GM12864 (cell line): Measurements from ENCODE around the gene AOAH.

Experiments
- DNase-seq: peaks from one replicate; pipeline ENCODE4 v3.0.0-alpha.2; 2011; ENCODE audit warnings: low read depth
- H3K4me3 ChIP-seq: 2 replicates; pipeline ENCODE4 v1.5.1; 2011; ENCODE audit warnings: mild to moderate bottlenecking, low read depth, low read length, control low read depth
- TF ChIP-seq, protein P1 (sequence below): IDR thresholded peaks from 2 replicates; pipeline ENCODE4 v1.5.1; 2011; ENCODE audit warnings: low read depth, mild to moderate bottlenecking, moderate library complexity, low read length, control low read depth, inconsistent platforms; ENCODE audit errors: missing control alignments

The AOAH gene

DNA sequence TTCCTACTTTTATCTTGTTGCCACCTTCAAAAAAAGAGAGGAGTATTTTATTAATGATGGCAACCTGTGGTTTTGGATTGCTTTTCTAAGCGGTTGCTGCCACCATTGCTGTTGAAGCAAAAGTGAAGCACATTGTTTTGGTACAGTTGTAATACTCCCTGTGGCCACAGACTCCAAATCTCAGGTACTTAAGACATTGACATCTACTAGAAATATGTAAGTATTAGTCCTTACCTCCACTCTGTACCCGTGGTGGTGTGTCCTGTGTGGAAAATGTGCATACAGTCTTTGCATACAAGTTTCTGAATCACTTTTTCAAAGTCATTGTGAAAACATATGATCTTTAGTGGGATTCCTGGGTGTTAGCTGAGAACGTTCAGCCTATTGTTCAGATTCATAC lies 248.9 kb downstream of the AOAH start:
- TF ChIP-seq, protein P1, sequence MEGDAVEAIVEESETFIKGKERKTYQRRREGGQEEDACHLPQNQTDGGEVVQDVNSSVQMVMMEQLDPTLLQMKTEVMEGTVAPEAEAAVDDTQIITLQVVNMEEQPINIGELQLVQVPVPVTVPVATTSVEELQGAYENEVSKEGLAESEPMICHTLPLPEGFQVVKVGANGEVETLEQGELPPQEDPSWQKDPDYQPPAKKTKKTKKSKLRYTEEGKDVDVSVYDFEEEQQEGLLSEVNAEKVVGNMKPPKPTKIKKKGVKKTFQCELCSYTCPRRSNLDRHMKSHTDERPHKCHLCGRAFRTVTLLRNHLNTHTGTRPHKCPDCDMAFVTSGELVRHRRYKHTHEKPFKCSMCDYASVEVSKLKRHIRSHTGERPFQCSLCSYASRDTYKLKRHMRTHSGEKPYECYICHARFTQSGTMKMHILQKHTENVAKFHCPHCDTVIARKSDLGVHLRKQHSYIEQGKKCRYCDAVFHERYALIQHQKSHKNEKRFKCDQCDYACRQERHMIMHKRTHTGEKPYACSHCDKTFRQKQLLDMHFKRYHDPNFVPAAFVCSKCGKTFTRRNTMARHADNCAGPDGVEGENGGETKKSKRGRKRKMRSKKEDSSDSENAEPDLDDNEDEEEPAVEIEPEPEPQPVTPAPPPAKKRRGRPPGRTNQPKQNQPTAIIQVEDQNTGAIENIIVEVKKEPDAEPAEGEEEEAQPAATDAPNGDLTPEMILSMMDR = peak; percentile 18
- DNase-seq = no peak
- H3K4me3 ChIP-seq = no peak overlapping the region

DNA sequence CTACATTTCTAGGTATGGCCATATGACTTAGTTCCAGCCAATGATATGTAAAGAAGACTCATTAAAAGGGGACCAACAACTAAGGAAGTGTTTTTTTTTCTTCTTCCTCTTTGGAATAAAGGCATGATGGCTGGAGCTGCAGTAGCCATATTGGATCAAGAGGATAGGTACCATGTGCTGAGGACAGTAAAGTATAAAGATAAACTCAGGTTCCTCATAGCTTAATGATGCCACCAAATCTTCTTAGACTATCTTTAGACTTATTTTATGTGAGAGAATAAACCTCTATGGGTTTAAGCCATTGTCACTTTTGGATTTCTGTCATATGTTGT lies 249.3 kb downstream of the AOAH start:
- TF ChIP-seq, protein P1 = no peak
- no peak for DNase-seq
- H3K4me3 ChIP-seq = no peak overlapping the region

- TF ChIP-seq, protein P1 = no peak
- DNase-seq = no peak
- H3K4me3 ChIP-seq = no peak overlapping the region
Measured at GRCh38 chr7:36474283-36475010, 249.8 kb downstream of the AOAH start.

DNA sequence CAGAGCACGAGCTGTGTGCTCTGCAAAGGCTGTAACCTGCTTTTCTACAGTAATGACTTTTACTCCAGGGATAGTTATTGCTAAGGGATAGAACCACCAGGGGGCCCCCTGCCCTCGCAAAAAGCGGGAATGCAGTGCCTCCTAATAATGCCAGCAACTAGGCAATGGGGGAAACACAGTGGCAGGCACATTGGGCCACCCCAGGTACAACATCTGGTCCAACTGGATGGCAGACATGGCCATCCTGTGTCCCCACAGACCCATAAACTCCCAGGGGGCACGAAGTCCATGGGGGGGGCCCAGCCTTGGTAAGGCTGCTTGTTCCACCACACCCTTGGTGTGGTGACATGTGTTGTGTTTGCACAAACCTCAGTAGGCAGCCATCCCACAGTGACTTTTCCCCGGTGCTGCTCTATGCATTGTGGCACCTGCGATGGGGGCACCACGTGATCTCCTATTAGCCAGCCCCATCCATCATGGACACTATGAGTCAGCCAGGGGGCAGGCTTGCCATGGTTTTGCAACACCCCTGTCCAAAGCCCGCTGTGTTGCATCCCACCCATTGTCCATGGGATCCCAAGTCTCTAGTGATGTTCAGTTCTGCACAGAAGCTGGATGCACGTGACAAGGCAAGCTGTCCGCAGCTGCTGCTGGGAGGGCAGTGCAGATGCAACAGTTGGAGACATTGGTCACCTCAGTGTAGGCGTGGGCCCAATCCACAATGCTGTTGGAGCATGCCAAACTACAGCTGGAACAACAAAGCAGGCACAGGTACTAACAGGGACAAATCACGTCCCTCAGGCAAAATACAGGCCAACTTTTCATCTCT lies 250.6 kb downstream of the AOAH start:
- H3K4me3 ChIP-seq = no peak overlapping the region
- no peak for DNase-seq
- TF ChIP-seq, protein P1 = peak; percentile 46

GRCh38 chr7:36472141-36472729 lies 252.1 kb downstream of the AOAH start:
- H3K4me3 ChIP-seq = no peak overlapping the region
- DNase-seq = no peak
- TF ChIP-seq, protein P1 = no peak

- no peak for DNase-seq
- H3K4me3 ChIP-seq = no peak overlapping the region
- TF ChIP-seq, protein P1 = no peak
Measured at GRCh38 chr7:36469236-36469635, 255.1 kb downstream of the AOAH start.
